Left kidney (tissue), 2 donors: ENCODE results near the gene RNH1. TPM values are rescaled to one million over a fixed set of nuclear protein-coding genes. Genes with fewer than 3 reads are reported as not detected.

Experiments used
- DNase-seq: peaks from one replicate; pipeline ENCODE4 v3.0.0-alpha.2; 2013
- polyA plus RNA-seq: library from polyadenylated mRNA; unstranded; fragments of 120-200 nt; gene quantifications from one replicate; pipeline ENCODE4 v1.2.1, GENCODE V29; 2013; ENCODE audit not compliant: insufficient read length

RNH1 gene
- polyA plus RNA-seq, 1 donor, result 71.2 TPM

DNA sequence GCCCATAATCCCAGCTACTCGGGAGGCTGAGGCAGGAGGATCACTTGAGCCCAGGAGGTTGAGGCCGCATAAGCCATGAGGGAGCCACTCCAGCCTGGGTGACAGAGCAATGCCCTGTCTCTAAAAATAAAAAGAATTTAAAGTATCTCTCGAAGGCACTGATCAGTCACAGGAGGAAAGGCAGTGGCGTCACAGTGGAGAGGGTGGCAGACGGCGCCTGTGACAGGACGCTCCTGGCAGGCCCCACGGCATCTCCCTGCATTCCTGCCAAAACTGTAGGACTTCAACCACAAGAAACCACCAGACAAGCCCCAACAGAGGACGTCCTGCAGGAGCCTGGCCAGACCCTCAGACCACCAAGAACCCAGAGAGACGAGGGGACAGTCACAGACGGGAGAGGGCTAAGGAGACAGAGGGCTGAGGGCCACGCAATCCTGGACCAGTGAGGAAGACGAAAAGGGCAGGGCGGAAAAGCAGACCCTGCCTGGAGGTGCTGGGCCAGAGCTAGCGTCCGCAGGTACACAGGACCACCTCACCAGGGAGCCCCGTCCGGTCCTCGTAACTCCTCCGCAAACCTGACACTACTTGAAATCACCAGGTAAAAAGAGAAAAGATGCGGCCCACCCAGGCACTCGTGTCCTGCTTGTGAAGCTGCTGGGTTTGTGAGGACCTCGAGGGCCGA lies 5.9 kb downstream of the RNH1 start:
- no peak for DNase-seq

DNA sequence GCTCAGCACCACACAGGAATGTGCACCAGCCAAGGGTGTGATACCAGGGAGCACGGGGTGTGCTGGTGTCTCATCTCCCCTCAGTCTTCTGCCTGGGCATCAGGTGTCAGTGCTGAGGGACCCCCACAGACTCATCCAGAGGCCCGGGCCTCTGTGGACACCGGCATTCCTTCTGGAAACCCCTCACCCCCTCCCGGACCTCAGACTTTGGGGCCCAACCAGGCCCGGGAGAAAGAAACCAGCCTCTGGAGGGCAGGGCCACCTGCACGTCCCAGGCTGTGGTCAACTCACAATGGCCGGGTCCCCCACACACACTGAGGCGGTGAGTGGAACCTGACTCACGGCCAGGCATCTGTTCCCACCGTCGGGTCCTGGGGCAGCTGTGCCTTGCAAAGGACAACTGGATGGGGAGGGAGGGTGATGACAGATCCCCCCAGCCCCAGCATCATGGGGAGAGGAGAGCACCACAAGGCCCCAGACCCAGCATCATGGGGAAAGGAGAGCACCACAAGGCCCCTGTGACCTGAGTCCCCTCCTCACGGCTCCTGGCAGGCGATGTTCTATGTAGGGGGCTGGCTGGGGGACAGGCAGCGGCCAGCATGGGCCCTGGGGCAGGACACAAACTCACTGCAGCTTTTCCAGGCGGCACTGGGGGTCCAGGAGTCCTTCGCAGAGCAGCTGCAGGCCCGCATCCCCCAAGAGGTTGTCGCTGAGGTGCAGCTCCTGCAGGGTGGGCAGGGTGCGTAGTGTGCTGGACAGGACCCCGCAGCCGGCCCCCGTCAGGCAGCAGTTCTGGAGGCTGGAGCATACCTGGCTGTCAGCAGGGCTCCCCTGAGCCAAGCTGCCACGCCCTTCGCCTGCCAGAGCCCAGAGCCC lies 7.6 kb downstream of the RNH1 start:
- no peak for DNase-seq

GRCh38 chr11:498297-499181 lies 8.5 kb downstream of the RNH1 start:
- DNase-seq, result no peak

DNA sequence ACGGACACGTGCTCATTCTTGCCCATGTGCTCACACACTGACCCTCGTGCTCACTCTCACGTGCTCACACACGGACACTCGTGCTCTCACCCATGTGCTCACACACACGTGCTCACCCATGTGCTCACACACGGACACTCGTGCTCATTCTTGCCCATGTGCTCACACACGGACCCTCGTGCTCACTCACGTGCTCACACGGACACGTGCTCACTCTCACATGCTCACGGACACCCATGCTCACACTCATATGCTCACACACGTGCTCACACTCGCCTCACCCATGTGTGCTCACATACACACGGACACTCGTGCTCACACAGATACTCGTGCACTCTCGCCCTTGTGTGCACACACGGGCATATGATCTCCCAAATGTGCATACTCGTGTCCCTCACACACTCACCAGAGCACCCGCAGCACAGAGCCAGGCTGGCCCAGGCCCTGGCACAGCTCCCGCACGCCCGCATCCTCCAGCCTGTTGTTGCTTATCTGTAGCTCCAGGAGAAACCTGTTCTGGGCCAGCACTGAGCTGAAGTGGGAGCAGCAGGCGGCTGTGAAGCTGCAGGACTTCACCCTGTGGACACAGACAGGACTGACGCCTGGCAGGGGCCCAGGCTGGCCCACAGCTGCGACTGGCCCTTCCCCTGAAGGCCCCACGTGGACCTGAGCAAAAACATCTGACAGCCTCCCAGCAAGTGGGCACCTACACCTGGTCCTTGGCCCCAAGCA lies 9.3 kb downstream of the RNH1 start:
- DNase-seq, result no peak

DNA sequence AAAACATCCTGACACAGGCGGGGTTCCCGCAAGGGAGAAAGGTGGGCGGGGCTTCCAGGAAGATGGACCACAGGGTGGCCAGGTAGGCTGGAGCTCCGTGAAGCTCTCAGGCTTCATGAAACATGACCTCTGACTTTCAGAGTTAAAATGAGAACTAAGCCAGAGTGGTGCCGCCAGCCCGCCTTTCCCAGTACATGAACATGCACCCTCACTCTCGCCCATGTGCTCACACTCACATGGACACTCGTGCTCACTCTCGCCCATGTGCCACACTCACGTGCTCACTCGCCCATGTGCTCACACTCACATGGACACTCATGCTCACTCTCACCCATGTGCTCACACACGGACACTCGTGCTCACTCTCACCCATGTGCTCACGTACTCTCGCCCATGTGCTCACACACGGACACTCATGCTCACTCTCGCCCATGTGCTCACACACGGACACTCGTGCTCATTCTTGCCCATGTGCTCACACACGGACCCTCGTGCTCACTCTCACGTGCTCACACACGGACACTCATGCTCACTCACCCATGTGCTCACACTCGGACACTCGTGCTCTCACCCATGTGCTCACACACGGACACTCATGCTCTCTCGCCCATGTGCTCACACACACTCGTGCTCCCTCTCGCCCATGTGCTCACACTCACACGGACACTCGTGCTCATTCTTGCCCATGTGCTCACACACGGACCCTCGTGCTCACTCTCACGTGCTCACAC lies 10.0 kb downstream of the RNH1 start:
- no peak for DNase-seq

DNA sequence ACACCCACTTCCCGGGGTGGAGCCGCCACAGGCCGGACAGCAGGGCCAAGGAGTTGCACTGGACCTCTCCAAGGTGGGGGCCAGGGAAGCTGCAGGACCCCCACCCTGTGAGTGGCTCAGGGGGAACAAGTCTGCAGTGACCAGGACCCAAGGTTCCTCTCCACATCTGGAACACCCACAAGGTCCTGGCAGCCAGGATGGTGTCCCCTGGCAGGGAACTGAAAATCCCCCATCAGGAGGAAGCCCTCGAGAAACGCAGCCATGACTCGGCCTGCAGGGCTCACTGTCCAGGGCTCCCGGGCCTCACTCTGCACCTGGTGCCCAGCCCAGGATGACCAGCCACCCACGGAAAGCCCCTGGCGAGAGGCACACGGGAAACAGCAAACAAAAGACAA lies 11.5 kb downstream of the RNH1 start:
- DNase-seq, result no peak

DNA sequence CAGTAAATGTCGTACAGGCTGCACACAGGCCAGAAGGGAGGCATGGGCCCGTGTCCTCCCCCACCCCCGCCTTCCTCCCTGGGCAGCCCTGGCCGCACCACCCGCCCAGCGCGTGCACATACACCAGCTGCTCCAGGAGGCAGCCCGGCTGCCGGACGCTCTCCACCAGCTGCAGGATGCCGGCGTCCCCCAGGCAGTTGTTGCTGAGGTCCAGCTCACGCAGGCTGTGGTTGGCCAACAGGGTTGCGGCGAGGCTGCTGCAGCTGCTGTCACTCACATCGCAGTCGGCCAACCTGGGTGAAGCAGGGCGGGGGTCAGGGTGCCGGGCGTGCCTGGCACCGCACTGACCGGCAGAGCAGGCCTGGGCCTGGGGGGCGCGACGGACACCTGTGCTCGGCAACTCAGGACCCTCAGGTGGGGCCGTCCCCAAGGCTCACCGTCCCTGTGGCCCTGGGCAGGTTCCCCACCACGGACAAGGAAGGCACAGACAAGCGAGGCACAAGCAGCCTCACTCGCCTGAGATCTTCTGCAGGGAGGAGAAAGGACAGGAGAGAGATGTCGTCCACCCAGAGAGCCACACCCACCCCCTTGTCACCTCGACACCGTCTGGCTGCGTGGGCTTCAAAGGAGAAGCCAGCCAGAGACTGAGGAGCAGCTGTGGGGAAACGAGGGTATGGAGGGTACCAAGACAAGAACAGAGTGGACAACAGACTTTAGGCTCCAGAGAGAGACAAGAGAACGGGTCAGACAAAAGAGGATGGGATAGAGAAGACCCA lies 12.1 kb downstream of the RNH1 start:
- DNase-seq, result no peak

DNA sequence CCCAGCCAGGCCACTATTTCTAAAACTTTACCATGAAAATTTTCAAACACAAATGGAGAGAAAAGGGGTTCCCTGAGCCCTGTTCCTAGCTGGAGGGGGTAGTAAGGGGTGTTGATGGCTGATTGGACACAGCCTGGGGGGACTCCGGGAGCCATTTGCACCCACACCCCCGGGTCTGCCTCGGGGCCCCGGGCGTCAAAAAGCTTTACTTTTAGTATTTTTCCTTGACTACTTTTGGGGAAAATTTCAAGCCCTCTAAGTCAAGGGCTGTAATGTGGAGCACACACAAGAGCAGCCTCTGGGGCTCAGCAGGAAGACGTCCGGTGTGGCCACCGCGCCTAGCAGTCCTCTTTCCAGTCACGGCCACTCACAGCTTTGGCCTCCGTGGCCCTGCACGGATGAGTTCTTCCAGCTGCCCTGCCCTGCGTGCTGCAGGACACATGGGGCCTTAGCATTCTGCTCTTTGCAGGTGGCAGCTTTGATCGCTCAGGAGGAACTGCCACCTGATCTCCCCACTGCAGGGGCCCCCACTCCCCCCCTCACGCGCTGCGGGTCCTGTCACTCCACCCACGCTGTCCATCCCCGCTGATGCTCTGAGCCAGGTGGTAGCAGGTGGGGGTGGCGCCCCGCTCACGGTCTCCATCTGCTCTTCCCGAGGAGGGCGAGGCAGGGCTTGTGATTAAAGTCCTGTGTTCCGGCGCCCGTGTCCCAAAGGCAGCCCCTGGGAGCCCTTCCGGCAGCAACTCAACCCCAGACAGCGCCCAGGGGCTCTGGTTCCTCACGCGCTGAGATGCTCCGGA lies 14.4 kb downstream of the RNH1 start:
- DNase-seq, result no peak

DNA sequence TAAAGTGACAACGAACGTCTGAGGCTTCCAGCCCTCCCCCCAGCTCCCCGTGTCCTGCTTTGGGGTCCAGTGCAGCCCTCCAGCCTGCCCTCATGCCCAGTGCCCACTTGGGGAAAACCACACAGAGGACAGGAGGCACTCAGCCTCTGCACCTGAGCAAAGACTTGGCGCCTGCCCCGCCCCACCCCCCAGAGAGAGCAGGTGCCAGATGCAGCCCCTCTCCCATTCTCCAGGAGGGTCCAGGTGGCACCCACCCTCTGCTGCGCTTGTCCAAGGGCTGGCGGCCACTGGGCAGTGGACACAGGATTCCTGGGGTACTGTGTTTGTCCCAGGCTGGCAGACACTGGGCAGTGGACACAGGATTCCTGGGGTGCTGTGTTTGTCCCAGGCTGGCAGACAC lies 15.7 kb downstream of the RNH1 start:
- no peak for DNase-seq

DNA sequence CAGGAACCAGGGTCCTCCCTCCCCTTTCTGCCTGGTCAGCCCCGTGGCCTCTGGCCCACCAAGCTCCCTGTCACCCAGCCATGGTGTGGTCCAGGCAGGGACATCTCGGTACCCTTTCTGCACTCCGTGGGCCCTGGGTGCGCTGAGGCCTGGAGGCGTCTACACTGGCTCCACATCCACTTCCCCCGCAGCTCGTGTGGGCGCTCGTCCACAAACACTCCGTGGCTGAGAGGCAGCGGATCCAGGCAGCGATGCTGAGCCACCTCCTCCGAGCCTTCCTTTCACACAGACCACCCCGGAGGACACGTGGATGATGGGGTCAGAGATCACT lies 16.1 kb downstream of the RNH1 start:
- no peak for DNase-seq

GRCh38 chr11:490186-490929 lies 16.7 kb downstream of the RNH1 start:
- DNase-seq, result no peak

GRCh38 chr11:489610-490185 lies 17.3 kb downstream of the RNH1 start:
- no peak for DNase-seq

- DNase-seq, result no peak
Observed at GRCh38 chr11:488992-489391, 18.1 kb downstream of the RNH1 start.

DNA sequence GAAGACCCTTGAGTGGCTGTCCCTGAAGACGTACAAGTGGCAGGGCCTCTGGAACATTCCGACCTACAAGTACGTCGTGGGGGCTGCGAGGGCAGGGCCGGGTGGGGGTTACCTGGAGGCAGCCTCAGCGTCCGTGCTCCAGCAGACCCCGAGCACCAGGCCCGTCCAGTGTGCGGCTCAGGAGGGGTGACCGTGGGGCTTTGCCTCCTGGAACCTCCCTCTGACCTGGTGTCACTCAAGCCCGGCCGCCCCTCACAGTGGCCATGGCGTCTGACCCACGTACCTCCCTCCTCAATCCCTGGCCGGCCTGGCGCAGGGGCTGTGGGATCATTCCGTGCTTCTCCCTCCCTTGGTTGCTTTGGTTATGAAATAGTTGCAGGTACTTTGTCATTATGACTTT lies 18.5 kb downstream of the RNH1 start:
- no peak for DNase-seq

DNA sequence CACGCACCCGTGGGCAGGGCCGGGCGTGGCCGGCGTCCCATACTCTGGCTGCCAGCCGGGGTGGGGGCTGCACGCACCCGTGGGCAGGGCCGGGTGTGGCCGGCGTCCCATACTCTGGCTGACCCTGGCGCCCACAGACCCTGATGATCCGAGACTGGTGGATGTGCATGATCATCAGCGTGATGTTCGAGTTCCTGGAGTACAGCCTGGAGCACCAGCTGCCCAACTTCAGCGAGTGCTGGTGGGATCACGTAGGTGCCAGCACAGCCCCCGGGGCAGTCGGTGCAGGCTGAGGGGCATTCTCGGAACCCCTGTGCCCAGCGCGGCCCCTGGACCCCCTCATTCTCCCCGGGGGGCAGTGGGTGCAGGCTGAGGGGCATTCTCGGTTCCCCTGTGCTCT lies 19.0 kb downstream of the RNH1 start:
- DNase-seq, result no peak

DNA sequence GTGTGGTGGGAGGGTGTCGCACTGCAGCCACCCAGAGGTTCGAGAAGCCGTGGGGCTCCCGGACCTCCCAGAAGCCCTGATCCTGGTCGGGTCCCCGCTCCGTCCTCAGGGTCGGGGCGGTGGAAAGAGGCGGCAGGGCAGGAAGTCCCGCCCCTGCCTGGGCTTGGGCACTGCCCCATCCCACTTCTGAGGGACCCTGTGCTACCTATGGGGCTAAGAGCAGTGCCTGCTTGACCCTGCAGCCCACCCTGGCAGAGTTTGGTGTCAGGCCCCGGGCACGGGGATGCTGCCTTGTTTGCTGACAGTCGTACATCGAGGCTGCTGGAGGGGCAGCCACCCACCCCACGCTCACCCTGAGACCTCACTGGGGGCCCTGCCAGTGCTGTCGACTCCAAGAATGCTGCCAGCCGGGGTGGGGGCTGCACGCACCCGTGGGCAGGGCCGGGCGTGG lies 19.4 kb downstream of the RNH1 start:
- DNase-seq, result no peak

DNA sequence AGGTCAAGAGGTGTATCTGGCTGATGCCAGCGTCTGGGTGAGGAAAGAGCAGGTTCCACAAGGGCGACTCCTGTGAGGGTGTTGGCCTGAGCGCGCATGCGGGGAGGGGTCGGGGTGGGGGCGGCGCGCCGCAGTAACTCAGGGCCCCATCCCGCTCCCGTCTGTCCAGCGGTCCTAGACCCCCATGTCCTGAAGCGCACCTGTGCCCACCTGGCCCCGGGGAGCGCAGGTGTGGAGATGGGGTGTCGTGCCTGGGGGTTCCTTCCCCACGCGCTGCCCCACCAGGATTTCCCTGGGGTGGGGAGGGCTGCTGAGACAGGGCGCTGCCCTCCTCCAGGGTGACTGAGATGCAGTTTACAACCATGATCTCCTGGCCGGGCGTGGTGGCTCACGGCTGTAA lies 20.9 kb downstream of the RNH1 start:
- no peak for DNase-seq

- DNase-seq, result no peak
Observed at GRCh38 chr11:484616-485015, 22.4 kb downstream of the RNH1 start.

DNA sequence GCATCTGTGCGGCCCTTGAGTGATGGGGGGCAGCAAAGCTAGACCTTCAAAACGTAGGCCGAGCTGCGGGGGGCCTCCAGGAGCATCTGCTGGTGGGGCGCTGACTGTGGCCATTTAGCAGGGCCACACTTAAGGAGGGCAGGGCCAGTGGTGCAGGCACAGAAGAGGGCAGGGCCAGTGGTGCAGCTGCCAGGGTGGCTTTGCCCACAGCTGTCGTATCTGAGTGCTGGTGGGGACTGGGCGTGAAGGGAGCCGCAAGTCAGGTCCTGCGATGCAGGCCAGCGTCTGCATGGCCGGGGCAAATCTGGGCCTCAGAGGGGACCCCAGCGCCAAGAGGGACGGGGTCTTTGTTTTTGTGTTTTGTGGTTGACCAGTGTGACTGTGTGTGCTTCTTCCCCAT lies 27.7 kb downstream of the RNH1 start:
- no peak for DNase-seq
